Measurements from ENCODE around the gene OR2H1.

OR2H1 gene

DNA sequence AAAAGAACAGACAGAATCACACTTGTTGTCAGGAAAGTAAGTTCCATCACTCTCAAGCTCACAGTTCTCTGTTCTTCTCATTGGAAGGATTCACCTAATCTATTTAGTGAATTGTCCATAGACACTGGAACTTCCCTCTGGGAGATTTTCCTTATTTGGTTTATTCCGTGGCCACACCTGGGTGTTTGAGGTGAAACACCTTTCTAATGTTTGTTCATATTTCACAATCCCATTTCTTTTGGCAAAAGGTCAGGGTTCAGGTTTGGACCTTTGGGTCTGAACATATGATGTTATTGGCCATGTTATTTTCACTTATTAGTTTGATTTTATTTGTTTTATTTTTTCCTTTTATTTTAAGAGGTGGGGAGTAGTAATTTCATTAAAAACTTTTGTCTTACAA is 26.8 kb downstream of the OR2H1 start:
- DNase-seq (ENCODE audit: low spot score), result no peak

GRCh38 chr6:29486577-29486976 is 29.6 kb downstream of the OR2H1 start:
- no peak for DNase-seq (ENCODE audit: low spot score)

DNA sequence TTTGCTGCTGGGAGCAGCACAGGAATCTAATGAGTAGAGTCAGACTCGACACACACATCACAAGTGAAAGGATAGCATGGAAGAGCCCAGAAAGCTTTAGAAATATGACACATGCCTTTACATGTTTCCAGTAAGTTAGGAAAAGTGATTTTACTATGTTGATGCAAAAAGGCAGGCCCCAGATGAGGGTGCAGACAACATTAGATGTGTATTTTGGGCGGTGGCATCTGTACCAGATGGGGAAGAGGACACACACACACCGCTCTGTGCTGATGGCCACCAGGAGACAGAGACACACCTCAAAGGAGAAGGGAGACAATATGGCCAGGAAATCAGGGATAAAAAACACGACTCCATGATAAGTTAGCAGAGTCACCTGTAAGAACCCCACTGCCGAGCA is 30.2 kb downstream of the OR2H1 start:
- DNase-seq (ENCODE audit: low spot score), result no peak

DNA sequence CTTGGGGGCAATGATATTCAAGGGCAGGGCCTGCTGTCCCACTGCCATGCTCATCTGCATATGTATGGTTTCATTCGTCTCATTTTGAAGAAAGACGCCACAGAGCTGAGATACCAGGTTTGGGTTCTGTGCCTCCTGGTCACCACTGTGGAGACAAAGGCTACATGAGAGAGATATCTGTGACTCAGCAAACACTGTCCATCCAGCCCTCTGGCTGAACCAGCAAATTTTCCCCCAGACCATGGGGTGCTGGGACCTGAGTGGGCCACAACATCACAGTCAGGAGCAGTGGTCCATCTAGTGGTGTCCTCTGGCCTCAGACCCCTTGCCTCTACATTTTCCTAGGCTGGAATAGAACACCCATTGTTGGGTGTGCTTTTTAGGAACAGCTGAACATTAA is 30.7 kb downstream of the OR2H1 start, which contains the start of gene MAS1L:
MAS1L (minus strand) TSS at position 297 of the 400 bp plus-strand sequence; CDS start at position 243, 54 bp downstream.
- no peak for DNase-seq (ENCODE audit: low spot score)

DNA sequence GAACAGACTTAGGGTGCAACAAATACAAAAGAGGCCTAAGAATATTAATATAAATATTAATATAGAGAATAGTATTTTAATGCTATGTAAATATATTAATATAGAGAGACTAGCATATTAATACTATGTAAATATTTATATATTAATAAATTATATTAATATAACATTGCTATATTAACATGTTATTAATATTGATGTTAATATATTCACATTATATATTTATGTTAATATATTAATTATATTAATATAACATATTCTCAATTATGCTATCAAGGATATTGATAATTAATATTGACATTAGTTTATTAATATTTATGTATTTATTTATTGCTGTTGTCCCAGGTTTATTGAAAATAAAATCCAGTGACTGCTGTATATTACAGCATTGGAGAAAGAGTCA is 31.9 kb downstream of the OR2H1 start:
- no peak for DNase-seq (ENCODE audit: low spot score)

DNA sequence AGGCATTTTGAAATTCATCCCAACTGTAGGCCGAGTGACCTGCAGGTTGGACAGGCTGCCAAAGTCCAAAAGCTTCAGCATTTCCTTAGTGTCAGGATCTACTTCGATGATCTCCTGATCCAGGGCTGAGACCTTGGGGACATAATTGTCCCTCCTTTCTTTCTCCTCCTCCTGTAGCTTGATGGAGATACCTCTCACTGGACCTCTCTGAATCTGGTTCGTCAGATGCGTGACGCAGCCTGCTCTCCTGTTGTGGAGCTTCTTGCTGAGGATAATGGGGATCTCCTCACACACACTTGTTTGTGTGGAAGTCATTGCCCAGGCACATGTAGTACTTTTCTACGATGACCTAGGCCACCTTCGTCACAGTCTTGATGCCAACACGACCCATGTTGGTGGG is 32.3 kb downstream of the OR2H1 start:
- no peak for DNase-seq (ENCODE audit: low spot score)

- DNase-seq (ENCODE audit: low spot score), result no peak
Observed at GRCh38 chr6:29490055-29490454, 33.1 kb downstream of the OR2H1 start.

GRCh38 chr6:29490552-29490951 is 33.6 kb downstream of the OR2H1 start:
- no peak for DNase-seq (ENCODE audit: low spot score)

DNA sequence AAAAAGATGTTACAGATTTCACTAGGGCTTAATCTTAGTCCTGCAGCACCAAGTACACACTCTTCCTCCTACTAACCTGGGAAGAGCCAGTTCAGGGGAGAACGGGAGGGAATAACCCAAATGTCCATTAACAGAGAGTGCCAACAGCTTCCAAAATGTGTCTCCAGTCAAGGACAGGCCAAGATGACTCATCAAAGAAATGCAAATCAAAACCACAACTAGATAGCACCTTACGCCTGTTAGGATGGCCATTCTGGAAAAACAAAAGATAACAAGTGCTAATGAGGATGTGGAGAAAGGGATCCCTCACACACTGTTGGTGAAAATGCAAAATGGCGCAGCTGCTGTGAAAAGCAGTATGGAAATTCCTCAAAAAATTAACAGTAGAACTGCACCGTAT is 34.6 kb downstream of the OR2H1 start:
- DNase-seq (ENCODE audit: low spot score), result no peak

GRCh38 chr6:29493261-29493660 is 36.3 kb downstream of the OR2H1 start:
- DNase-seq (ENCODE audit: low spot score), result no peak

- no peak for DNase-seq (ENCODE audit: low spot score)
Observed at GRCh38 chr6:29494131-29494530, 37.2 kb downstream of the OR2H1 start.

DNA sequence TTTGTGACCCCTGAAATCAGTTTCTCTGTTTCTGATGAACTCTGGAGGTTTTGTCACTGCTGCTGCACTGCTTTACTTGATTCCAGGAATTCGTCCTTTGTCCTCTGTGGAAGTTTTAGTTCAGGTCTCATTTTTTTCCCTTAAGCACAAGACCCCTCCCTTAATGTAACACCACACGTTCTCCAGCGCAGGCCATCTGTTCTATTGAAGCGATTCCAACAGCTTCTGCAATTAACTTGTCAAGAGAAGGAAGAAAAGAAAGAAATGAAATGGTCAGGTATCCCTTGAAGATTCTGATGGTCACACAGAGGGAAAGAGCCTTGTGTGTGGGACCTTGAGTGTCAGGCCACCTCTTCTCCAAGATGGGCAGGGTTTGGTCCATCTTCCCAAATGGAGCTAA is 38.6 kb downstream of the OR2H1 start:
- DNase-seq (ENCODE audit: low spot score), result no peak

- no peak for DNase-seq (ENCODE audit: low spot score)
Observed at GRCh38 chr6:29496961-29497360, 40.0 kb downstream of the OR2H1 start.

DNA sequence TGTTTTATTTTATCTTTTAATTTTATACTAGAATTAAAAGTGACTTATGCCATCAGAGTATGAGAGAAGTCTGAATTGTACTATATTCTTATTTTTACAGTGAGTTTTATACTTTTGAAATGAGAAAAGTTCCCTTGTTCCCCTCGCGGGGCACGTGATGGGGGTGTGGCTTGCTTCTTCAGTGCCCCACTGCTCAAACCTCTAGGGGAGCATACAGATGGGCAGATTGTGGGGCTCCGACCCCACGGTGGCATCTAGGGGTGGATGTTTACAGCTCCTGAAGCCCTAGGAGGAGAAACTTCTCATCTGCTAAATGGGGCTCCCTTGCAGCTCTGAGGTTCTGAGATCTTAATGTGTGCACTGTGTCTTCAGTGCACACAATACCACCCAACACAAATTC is 42.7 kb downstream of the OR2H1 start:
- no peak for DNase-seq (ENCODE audit: low spot score)

GRCh38 chr6:29500594-29500993 is 43.6 kb downstream of the OR2H1 start:
- no peak for DNase-seq (ENCODE audit: low spot score)

GRCh38 chr6:29501106-29501505 is 44.2 kb downstream of the OR2H1 start:
- no peak for DNase-seq (ENCODE audit: low spot score)

- no peak for DNase-seq (ENCODE audit: low spot score)
Observed at GRCh38 chr6:29502181-29502580, 45.2 kb downstream of the OR2H1 start.

- DNase-seq (ENCODE audit: low spot score), result no peak
Observed at GRCh38 chr6:29502597-29502996, 45.6 kb downstream of the OR2H1 start.

DNA sequence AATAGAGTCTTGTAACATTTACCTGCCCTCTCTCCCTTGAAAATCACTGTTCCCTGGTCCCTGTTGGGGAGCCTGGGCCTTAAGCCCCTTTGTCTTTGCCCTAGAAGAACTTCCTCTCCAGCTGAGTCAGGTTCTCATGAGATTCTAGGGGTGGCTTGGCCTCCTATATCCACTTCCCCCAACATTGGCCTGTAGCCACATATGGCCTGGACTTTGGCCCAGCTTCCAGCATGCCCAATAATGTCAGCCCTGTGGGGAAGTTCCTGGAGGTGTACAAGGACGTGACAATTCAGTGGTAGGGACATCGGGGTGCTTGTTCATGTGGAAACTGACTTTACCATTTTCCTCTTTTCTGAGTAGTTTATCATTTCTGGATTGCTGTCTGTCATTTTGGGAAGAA is 48.0 kb downstream of the OR2H1 start:
- DNase-seq (ENCODE audit: low spot score), result no peak

DNA sequence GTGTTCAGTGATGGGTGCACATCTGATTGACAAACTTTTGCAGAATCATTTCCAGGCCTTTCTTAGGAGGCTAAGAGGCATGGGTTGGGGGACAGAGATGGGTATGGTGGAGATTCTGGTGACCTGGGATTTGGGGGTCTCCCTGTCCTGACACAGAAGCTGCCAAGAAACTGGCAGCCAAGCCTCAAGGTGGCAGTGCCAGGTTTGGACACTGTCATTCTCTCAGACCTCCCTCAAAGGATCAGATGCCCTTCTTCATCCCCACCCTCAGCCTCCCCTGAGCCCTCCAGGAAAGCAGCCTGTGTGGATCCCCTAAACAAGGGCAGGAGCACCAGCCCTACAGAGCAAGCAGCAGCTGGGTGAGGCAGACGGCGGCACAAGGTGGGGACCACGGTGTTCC is 48.9 kb downstream of the OR2H1 start:
- no peak for DNase-seq (ENCODE audit: low spot score)

GRCh38 chr6:29506446-29507067 is 49.6 kb downstream of the OR2H1 start:
- DNase-seq (ENCODE audit: low spot score), result no peak

GRCh38 chr6:29507319-29507718 is 50.4 kb downstream of the OR2H1 start:
- no peak for DNase-seq (ENCODE audit: low spot score)

DNA sequence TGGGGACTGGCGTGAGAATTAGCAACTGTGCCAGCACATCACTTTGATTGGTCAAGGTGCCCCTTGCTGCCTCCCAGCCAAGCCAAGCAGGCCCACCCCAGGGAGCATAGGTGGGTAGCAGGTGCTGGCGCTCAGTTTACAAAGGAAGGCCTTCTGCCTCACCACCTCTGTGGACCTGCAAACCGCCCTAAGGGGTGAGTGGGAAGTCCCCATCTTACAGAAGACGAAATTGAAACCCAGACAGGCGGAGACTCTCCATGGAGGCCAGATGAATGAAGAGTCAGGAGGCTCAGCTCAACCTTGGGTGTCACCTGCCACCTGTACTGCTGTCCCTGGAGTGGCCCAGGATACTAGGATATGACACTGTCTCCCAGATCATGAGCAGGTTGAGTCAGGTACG is 52.3 kb downstream of the OR2H1 start:
- DNase-seq (ENCODE audit: low spot score), result no peak

DNA sequence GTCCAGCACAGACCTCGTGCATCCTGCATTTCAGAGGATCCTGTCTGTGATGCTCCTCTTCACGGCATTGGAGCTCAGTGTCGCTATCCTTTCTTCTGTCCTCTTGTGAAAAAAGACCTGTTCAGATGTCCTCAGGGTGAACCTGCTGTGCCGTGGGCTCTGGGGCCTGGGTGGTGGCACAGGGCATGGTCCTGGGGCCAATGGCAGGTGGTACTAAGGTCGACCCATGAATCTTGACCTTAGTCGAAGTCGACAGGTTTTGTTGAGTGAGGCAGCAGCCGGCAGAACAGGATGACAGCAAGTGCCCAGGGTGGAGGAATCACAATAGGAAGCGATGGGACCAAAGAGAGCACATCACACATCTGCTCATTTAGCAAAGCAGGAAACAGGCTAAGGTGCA is 52.8 kb downstream of the OR2H1 start:
- no peak for DNase-seq (ENCODE audit: low spot score)

DNA sequence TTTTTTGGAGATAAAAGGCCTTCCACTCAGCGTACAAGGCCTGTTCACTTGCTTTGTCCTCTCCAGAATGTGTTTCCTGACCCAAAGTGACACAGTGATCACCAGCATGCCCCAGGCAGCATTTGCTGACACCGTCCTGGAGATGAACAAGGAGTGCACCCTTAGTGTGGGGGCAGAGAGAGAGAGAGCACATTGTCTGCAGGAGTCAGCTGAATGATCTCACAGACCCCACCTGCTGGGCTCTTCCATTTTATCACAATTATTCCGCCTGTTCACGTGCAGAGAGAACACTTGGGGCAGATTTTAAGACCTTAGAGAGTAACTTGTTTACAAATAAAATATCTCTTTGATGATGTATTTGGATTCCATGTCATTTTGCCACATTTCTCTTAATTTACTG is 53.2 kb downstream of the OR2H1 start:
- no peak for DNase-seq (ENCODE audit: low spot score)

Measured in globus pallidus (tissue), 1 donor.